DMS53 treated with DMSO at 0.1 percent for 48 hours (cell line): ENCODE measurements around the gene SMAD7.

ENCODE experiments used
- DNase-seq: peaks from one replicate; lab custom pipeline; 2025; ENCODE audit not compliant: unreplicated experiment; lab: John Stamatoyannopoulos, UW

Gene SMAD7

DNA sequence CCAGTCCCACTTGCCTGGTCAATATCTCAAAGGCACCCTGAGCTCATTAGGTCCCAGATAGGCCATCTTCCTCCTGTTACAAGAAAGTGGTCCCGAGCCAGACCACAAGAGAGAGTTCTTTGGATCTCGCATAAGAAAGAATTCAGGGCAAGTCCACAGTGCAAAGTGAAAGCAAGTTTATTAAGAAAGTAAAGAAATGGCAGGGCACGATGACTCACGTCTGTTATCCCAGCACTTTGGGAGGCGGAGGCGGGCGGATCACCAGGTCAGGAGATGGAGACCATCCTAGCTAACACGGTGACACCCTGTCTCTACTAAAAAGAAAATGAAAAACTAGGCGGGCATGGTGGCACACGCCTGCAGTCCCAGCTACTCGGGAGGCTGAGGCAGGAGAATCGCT lies 10.8 kb upstream of the SMAD7 start:
- DNase-seq: no peak

- DNase-seq: peak; percentile 53
Measured at GRCh38 chr18:48959921-48960920, 9.5 kb upstream of the SMAD7 start.

GRCh38 chr18:48959551-48959920 lies 8.8 kb upstream of the SMAD7 start:
- no peak for DNase-seq

- DNase-seq: no peak
Measured at GRCh38 chr18:48958951-48959350, 8.2 kb upstream of the SMAD7 start.

DNA sequence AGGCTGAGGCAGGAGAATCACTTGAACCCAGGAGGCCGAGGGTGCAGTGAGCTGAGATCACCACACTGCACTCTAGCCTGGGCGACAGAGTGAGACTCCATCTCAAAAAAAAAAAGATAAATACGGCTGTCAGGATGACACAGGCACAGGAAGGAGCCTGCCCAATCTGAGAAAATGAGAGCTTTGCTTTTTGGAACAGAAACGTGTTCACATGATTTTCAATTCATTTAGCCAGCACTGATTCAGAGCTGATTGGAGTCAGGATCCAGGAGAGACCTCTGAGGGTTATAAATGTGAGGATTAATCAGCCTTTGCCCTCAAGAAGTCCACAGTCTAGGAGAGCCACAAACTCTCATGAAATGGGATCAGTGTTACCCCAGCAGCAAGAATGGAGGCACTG lies 6.9 kb upstream of the SMAD7 start:
- no peak for DNase-seq

DNA sequence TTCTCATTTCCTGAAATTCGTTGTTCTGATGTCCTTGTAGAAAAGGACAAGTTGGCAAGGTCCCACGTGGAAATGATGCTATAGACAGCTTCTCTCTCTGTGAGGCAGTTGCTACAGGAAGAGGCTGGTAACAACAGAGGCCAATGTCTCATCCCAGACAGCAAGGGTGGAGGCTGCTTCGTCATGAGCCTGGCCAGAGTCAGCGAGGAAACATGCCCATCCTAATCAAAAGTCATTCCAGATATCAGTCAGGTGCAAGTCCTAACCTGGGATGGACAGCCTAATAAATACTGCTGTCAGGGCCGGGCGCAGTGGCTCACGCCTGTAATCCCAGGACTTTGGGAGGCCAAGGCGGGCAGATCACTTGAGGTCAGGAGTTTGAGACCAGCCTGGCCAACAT lies 6.4 kb upstream of the SMAD7 start:
- no peak for DNase-seq

- DNase-seq: no peak
Measured at GRCh38 chr18:48956356-48956755, 5.6 kb upstream of the SMAD7 start.

DNA sequence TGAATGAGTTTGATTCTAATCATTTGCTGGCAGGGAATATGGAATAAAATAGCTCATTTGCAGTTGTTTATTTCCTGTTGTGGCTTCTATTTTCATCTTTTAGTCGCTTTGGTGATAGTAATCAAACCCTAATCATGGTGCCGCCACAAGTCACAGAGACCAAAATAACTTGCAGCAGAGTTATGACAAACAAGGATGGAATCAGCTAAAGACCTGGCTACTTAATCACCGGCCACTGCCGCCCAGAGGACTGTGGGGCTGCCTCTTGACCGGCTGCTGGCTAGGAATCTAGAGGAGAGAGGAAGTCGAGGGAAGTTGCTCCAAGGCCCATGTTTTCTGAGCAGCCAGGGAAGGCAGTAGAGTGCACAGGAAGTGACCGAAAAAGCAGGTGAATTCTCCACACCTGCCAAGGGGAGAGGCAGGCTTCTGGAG lies 5.1 kb upstream of the SMAD7 start:
- peak; percentile 34 for DNase-seq

GRCh38 chr18:48954886-48955819 lies 4.4 kb upstream of the SMAD7 start:
- no peak for DNase-seq

- no peak for DNase-seq
Measured at GRCh38 chr18:48953104-48953706, 2.4 kb upstream of the SMAD7 start.

- DNase-seq: peak; percentile 92
Measured at GRCh38 chr18:48952287-48953103, 1.7 kb upstream of the SMAD7 start.

- peak; percentile 93 for DNase-seq
Measured at GRCh38 chr18:48951448-48952286, 902 bp upstream of the SMAD7 start.

DNA sequence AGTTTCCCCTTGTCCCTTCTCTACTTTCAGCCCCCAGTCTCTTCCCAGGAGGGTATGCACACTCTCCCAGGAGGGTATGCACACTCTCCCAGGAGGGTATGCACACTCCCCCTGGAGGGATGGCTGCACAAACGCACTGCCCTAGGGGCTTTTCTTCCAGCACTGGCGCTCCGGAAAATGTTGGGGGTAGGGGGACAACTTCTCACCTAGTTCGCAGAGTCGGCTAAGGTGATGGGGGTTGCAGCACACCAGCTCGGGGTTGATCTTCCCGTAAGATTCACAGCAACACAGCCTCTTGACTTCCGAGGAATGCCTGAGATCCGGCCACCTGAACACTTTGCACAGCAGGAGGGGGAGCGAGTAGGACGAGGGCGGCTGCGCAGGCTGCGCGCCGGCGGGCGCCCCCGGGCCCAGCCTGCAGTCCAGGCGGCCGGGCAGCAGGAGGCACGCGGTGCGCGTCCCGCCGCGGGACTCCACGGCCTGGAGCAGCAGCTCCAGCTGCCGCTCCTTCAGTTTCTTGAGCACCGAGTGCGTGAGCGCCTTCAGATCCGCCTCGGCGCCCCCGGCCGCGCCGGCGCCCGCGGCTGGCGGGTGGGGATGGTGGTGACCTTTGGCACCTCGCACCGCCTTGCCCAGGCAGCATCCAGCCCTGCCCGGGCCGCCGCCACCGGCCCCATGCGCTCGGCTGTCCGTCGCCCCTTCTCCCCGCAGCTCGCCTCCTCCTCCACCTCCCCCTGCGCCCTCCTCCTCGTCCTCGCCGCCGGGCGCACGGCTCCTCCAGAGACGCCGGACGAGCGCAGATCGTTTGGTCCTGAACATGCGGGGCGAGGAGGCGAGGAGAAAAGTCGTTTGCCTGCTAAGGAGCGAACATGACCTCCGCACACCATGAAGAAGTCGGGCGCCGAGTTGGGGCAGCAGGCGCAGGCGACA lies 894 bp downstream of the SMAD7 start:
- peak; percentile 47 for DNase-seq

- peak; percentile 65 for DNase-seq
Measured at GRCh38 chr18:48949050-48949605, 1.6 kb downstream of the SMAD7 start.

DNA sequence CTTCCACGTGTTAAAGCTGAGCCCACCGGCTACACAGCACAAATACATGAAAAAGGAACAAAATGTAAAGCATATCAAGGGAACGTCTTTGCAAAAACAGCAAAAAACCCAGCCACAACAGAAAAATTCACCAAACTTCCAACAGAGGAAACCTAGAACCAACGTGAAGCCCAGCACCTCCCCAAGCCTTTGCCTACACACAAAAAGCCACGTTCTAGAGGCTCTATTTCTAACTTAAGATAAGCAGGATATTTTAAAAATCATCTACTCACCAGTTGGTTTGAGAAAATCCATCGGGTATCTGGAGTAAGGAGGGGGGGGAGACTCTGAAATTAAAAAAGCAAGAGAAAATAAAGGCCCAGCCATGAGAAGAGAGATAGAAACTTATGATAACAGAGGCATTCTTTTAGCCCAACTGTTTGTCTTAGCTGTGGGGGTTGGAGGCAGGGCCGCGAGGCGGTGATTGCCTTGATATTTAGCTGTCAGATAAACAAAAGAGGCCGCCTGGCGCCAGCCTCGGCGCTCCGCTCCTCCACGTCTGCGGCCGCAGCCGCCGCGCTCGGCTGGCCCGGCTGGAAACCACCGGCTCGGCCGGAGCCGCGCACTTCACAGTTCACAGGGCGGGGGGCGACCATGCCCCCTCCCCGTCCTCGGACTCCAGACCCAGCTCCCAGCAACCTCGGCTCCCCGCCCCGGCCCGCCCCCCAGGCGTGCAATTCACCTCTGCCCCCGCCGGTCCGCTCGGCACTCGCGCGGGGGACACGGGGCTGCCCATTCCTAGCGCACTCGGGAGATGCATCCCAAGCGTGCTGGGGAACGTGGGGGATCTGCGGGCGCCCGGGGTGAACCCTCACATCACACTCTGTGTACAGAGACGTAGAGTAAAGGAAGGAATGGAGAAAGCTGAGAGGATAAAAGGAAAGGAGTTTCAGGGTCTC lies 2.4 kb downstream of the SMAD7 start:
- peak; percentile 61 for DNase-seq

DNA sequence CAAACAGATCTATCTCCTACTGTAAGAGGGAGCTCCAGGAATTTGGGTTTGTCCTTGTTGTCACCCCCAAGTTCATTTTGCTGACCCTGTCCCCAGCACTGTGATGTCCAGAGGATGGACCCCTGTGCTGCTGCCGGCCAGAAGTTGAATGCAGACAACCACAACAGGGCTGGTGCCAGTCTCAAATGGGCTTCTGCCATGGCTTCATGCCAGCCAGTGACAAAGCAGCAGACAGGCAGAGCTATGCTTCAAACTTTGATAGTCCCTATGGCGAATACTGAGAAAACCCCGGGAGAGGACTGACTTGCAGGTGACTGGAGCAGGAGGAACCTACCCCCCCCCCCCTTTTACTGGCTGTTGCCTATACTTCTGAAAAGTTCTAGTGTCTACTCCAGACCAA lies 3.2 kb downstream of the SMAD7 start:
- DNase-seq: peak; percentile 42

GRCh38 chr18:48947092-48947491 lies 3.7 kb downstream of the SMAD7 start:
- DNase-seq: peak; percentile 41
